Measurements from ENCODE around the gene PPP2R2C. TPM values are rescaled to one million over a fixed set of nuclear protein-coding genes. Genes with fewer than 3 reads are reported as not detected.
A peak's percentile ranks its signal among the peaks of the same experiment; 100 is the strongest.

Gene PPP2R2C
- total and polyA plus RNA-seq, 2 of the 4 experiments (the other 2 are of a cell fraction): 0.03 TPM; not detected in 1

DNA sequence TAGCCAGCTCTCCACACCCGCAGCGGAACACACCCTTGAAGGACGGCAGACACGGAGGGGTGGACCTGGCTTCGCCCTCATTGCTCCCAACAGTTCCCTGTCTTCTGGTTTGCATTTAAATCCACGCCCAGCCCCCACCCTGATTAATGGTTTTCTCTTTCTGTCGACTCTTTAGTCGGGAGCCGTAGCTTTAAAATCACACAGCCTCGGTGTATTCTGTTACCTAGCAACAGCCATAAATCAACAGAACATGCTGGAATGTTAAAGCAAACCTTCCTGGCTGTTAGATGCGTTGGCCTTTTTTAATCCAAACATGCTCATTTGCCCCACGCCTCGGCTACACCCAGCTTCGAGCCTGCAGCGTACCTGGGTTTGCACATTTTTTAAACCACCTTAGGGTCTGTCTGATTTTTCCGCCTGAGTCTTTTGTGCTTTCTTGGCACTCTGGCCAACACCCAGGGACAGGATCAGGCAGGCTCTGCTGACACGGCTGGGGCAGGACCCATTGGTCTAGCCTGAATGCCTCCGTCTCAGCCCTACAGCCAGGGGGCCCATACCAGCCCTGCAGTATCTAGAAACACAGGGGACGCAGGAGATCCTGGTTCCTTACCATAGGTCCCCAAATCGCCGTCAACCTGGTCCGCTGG is 21.4 kb upstream of the PPP2R2C start:
- no peak for ATAC-seq (ENCODE audit: low read depth)
- no peak overlapping the region for H3K4me2 ChIP-seq (ENCODE audit: low read depth, low read length)

More for the DNA sequence above, 21.4 kb upstream of the PPP2R2C start:
- no peak overlapping the region for H4K5ac ChIP-seq (ENCODE audit: low read depth, low read length)
- WGBS, 2 experiments (ENCODE audit: extremely low coverage in 2 of 2, insufficient read length in 1 of 2): 5% methylated on average over 8 of the region's 22 CpGs; no CpG with 5 or more reads in 1 of the 2 experiments
- H2BK5ac ChIP-seq (ENCODE audit: low read depth, low read length, poor library complexity, severe bottlenecking): no peak overlapping the region
- no peaks in the 10 kb centered on the region for H3K79me1 ChIP-seq (ENCODE audit: low read depth in 1 of 2, low read length in 2 of 2)
- no peak overlapping the region for H2AK5ac ChIP-seq (ENCODE audit: low read depth, low read length)
- H2BK15ac ChIP-seq (ENCODE audit: low read depth, low read length): no peak overlapping the region
- H3K4me1 ChIP-seq (ENCODE audit: control insufficient read depth, insufficient read depth, low read length): no peaks in the 10 kb centered on the region
- peaks cover 5% of the 10 kb centered on the region; the same call in 1 of the 2 replicates for H3K27me3 ChIP-seq (ENCODE audit: control insufficient read depth, insufficient read depth, low read length)
- no peaks in the 10 kb centered on the region for H3K36me3 ChIP-seq (ENCODE audit: control insufficient read depth, insufficient read depth, low read length)
- no peak overlapping the region for H3K4ac ChIP-seq (ENCODE audit: low read depth, low read length)
- H3K4me3 ChIP-seq (ENCODE audit: insufficient read depth, low read depth, low read length): no peak overlapping the region
- no peaks in the 10 kb centered on the region for H4K20me1 ChIP-seq (ENCODE audit: insufficient read depth, low read length)
- no peak overlapping the region for H2AK9ac ChIP-seq (replicated peaks; ENCODE audit: low read depth, low read length, poor library complexity)
- H3K9me3 ChIP-seq (ENCODE audit: control insufficient read depth, insufficient read depth, low read length): no peaks in the 10 kb centered on the region
- in situ Hi-C loops (cut with MboI; ENCODE audit: low sequenced_read_pairs) (no loop called here), intact Hi-C loops (cut with micrococcal nuclease) (no loop called here), dilution Hi-C loops (cut with HindIII; ENCODE audit: low sequenced_read_pairs, unreplicated experiment) (no loop called here)
- no peak overlapping the region for H4K91ac ChIP-seq (ENCODE audit: insufficient read depth, low read depth, low read length)
- H2BK120ac ChIP-seq (ENCODE audit: low read depth, low read length): no peak overlapping the region
- no peak overlapping the region for H2AFZ ChIP-seq (replicated peaks; ENCODE audit: low read length, poor library complexity)
- H2BK20ac ChIP-seq (ENCODE audit: low read depth, low read length): no peak overlapping the region
- ChIA-PET CTCF (no interaction called here), POLR2A (ENCODE audit: unreplicated experiment) (no interaction called here)
- TF ChIP-seq RCOR1 (IDR thresholded peaks at IDR 0.05; ENCODE audit: insufficient replicate concordance, low read length) (no peak), RFX5 (IDR thresholded peaks at IDR 0.05; ENCODE audit: low read depth, low read length) (no peak), SMC3 (IDR thresholded peaks at IDR 0.05; ENCODE audit: low read depth, low read length) (no peak), POLR2A (IDR thresholded peaks at IDR 0.05; ENCODE audit: low read depth, low read length) (no peak), CHD1 (IDR thresholded peaks at IDR 0.05; ENCODE audit: low read depth, low read length) (no peak), MAZ (IDR thresholded peaks at IDR 0.05; ENCODE audit: borderline replicate concordance, low read depth, low read length) (no peak), CEBPB (IDR thresholded peaks at IDR 0.05; ENCODE audit: low read depth, low read length) (no peak), BHLHE40 (IDR thresholded peaks at IDR 0.05; ENCODE audit: low read depth, low read length) (no peak), MAFK (IDR thresholded peaks at IDR 0.05; ENCODE audit: low read depth, low read length) (no peak), MXI1 (IDR thresholded peaks at IDR 0.05; ENCODE audit: borderline replicate concordance, low read depth, low read length) (no peak), USF2 (IDR thresholded peaks at IDR 0.05; ENCODE audit: low read depth, low read length) (no peak)
- TF ChIP-seq, protein P1, sequence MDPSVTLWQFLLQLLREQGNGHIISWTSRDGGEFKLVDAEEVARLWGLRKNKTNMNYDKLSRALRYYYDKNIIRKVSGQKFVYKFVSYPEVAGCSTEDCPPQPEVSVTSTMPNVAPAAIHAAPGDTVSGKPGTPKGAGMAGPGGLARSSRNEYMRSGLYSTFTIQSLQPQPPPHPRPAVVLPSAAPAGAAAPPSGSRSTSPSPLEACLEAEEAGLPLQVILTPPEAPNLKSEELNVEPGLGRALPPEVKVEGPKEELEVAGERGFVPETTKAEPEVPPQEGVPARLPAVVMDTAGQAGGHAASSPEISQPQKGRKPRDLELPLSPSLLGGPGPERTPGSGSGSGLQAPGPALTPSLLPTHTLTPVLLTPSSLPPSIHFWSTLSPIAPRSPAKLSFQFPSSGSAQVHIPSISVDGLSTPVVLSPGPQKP (IDR thresholded peaks at IDR 0.05; ENCODE audit: borderline replicate concordance, low read depth, low read length): no peak
- TF ChIP-seq, protein P2, sequence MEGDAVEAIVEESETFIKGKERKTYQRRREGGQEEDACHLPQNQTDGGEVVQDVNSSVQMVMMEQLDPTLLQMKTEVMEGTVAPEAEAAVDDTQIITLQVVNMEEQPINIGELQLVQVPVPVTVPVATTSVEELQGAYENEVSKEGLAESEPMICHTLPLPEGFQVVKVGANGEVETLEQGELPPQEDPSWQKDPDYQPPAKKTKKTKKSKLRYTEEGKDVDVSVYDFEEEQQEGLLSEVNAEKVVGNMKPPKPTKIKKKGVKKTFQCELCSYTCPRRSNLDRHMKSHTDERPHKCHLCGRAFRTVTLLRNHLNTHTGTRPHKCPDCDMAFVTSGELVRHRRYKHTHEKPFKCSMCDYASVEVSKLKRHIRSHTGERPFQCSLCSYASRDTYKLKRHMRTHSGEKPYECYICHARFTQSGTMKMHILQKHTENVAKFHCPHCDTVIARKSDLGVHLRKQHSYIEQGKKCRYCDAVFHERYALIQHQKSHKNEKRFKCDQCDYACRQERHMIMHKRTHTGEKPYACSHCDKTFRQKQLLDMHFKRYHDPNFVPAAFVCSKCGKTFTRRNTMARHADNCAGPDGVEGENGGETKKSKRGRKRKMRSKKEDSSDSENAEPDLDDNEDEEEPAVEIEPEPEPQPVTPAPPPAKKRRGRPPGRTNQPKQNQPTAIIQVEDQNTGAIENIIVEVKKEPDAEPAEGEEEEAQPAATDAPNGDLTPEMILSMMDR (conservative IDR thresholded peaks at IDR 0.05; ENCODE audit: low read depth, low read length): no peak
- H4K8ac ChIP-seq (ENCODE audit: low read depth in 2 of 2, low read length in 2 of 2): no peak overlapping the region
- no TSS peak for BruUV-seq (replicated peaks)
- no peak overlapping the region for H3K23ac ChIP-seq (ENCODE audit: low read depth, low read length)
- no peak overlapping the region for H3K9ac ChIP-seq (ENCODE audit: low read depth, low read length)
- no peaks in the 10 kb centered on the region for H3K9me1 ChIP-seq (ENCODE audit: insufficient read depth, low read length)
- H3K56ac ChIP-seq (ENCODE audit: extremely low read depth, insufficient read depth, low read length): no peak overlapping the region
- H3K14ac ChIP-seq (replicated peaks; ENCODE audit: low read depth, low read length): no peak overlapping the region
- H3K18ac ChIP-seq (ENCODE audit: low read depth, low read length): no peak overlapping the region
- peak; percentile 3 for DNase-seq
- H3K27ac ChIP-seq (ENCODE audit: insufficient read depth, low read length): no peak overlapping the region

Measured in IMR-90 (cell line).